Measurements from ENCODE around the gene MEX3A.

Gene MEX3A

GRCh38 chr1:156114101-156114918 lies 32.0 kb upstream of the MEX3A start, which contains the start of gene LMNA:
Gene LMNA, plus strand, starts transcription at chr1:156114711. Its CDS starts 208 bp downstream, at chr1:156114919.
- H3K27me3 ChIP-seq (replicated peaks), result no peaks in the 10 kb centered on the region

GRCh38 chr1:156113282-156113950 lies 31.2 kb upstream of the MEX3A start:
- Histone ChIP-seq H3K4me3 (ENCODE audit: low read depth, low read length) (no peak overlapping the region), H3K27me3 (replicated peaks) (no peaks in the 10 kb centered on the region), H3K36me3 (replicated peaks) (peaks cover 6% of the 10 kb centered on the region), H3K27ac (peak overlapping the region; percentile 80)
- no peak for TF ChIP-seq CTCF (IDR thresholded peaks at IDR 0.05; ENCODE audit: low read depth, low read length, missing control alignments)
- in situ Hi-C loops (cut with HindIII; ENCODE audit: low pct_ligation_motif_present, low sequenced_read_pairs), result no loop called here
- no peak for DNase-seq

More at GRCh38 chr1:156114101-156114918, 32.0 kb upstream of the MEX3A start, which contains the start of gene LMNA:
- peak within 1 kb of the TSS; percentile 80 for H3K27ac ChIP-seq
- peaks cover 6% of the 10 kb centered on the region for H3K36me3 ChIP-seq (replicated peaks)
- H3K4me3 ChIP-seq (ENCODE audit: low read depth, low read length), result peak within 1 kb of the TSS; percentile 100
- in situ Hi-C loops (cut with HindIII; ENCODE audit: low pct_ligation_motif_present, low sequenced_read_pairs), result no loop called here
- peak; percentile 89 for DNase-seq
- TF ChIP-seq CTCF (IDR thresholded peaks at IDR 0.05; ENCODE audit: low read depth, low read length, missing control alignments), result no peak

GRCh38 chr1:156112276-156113137 lies 30.2 kb upstream of the MEX3A start:
- Histone ChIP-seq H3K27ac (no peak overlapping the region), H3K27me3 (replicated peaks) (no peaks in the 10 kb centered on the region), H3K36me3 (replicated peaks) (peaks cover 6% of the 10 kb centered on the region), H3K4me3 (ENCODE audit: low read depth, low read length) (no peak overlapping the region)
- no peak for DNase-seq
- in situ Hi-C loops (cut with HindIII; ENCODE audit: low pct_ligation_motif_present, low sequenced_read_pairs), result no loop called here
- TF ChIP-seq CTCF (IDR thresholded peaks at IDR 0.05; ENCODE audit: low read depth, low read length, missing control alignments), result no peak

- H3K27me3 ChIP-seq (replicated peaks), result no peaks in the 10 kb centered on the region
- no peak overlapping the region for H3K27ac ChIP-seq
- in situ Hi-C loops (cut with HindIII; ENCODE audit: low pct_ligation_motif_present, low sequenced_read_pairs), result no loop called here
- peaks cover 6% of the 10 kb centered on the region for H3K36me3 ChIP-seq (replicated peaks)
- DNase-seq, result no peak
- TF ChIP-seq CTCF (IDR thresholded peaks at IDR 0.05; ENCODE audit: low read depth, low read length, missing control alignments), result no peak
- H3K4me3 ChIP-seq (ENCODE audit: low read depth, low read length), result no peak overlapping the region
Observed at GRCh38 chr1:156111355-156111962, 29.2 kb upstream of the MEX3A start.

GRCh38 chr1:156110252-156110651 lies 28.0 kb upstream of the MEX3A start:
- Histone ChIP-seq H3K36me3 (replicated peaks) (peaks cover 6% of the 10 kb centered on the region), H3K4me3 (ENCODE audit: low read depth, low read length) (no peak overlapping the region), H3K27me3 (replicated peaks) (no peaks in the 10 kb centered on the region), H3K27ac (no peak overlapping the region)
- no peak for DNase-seq
- TF ChIP-seq CTCF (IDR thresholded peaks at IDR 0.05; ENCODE audit: low read depth, low read length, missing control alignments), result no peak
- in situ Hi-C loops (cut with HindIII; ENCODE audit: low pct_ligation_motif_present, low sequenced_read_pairs), result no loop called here
